HG03159 (cell line): ENCODE results near the gene RNF14.

Experiments
- ATAC-seq: cut with Tn5 transposase; IDR thresholded peaks from one replicate; pipeline ENCODE4 v1.9.1; 2021; ENCODE audit warnings: mild to moderate bottlenecking, moderate library complexity; ENCODE audit not compliant: unreplicated experiment

RNF14 gene

DNA sequence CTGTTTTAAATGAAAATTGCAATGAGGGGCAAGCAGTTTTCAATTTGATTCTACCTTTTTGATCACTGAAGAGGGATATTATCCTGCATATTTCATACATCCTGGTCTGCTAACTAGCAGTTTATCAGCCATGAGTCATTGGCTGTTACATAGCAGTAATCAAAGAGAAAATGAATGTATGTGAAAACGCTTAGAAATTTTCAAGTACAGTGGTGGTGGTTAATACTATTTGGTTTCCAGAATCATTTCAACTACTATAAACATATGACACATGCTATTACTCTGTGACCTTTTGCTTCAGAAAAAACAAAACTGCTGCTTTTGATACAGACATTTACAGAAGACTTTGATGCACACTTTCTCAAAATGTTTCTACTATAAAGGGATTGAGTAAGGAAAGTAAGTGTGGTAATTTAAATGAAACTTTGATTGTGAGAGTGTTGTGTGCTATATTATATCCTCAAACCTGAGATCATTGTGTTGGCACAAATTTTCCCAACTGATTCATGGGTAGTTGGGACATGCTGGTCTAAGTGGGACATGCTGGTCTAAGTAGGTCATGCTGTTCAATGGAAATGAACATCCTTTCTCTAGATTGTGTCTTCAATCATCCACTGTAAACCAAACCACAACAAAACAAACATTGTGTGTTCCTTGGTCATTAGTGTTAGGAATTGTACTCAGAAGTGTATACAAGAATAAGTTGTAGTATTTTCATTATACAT, 5.1 kb downstream of the RNF14 start:
- no peak for ATAC-seq

- ATAC-seq, result no peak
Observed at GRCh38 chr5:141976176-141976575, 7.3 kb downstream of the RNF14 start.

DNA sequence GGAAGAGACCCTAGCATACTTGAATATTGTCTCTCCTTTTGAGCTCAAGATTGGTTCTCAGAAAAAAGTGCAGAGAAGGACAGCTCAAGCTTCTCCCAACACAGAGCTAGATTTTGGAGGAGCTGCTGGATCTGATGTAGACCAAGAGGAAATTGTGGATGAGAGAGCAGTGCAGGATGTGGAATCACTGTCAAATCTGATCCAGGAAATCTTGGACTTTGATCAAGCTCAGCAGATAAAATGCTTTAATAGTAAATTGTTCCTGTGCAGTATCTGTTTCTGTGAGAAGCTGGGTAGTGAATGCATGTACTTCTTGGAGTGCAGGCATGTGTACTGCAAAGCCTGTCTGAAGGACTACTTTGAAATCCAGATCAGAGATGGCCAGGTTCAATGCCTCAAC, 9.5 kb downstream of the RNF14 start:
- no peak for ATAC-seq

- no peak for ATAC-seq
Observed at GRCh38 chr5:141982626-141983025, 13.7 kb downstream of the RNF14 start.

DNA sequence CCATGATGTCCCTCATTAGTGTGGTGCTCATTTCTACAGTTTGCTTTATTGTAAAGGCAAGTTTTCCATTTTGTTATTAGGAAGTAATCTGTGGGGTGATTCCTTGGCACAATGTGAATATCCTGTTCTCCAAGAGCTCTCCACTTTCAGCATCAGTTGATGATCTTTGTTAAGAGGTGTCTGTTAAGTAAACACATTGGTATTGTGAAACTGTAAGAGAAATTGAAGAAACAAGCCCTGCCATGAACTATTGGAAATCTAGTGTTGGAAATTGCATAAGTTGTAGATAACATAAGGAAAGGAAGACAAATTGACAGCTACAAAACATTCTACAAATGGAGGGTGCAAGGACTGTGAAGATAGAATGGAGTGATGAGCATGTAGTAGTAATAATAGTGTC, 17.2 kb downstream of the RNF14 start:
- ATAC-seq, result no peak

GRCh38 chr5:141989720-141990119, 20.8 kb downstream of the RNF14 start:
- no peak for ATAC-seq

- peak; percentile 67 for ATAC-seq
Observed at GRCh38 chr5:141992349-141992963, 23.6 kb downstream of the RNF14 start.

- ATAC-seq, result no peak
Observed at GRCh38 chr5:141994511-141995136, 25.7 kb downstream of the RNF14 start.

- no peak for ATAC-seq
Observed at GRCh38 chr5:141995656-141996055, 26.8 kb downstream of the RNF14 start.

DNA sequence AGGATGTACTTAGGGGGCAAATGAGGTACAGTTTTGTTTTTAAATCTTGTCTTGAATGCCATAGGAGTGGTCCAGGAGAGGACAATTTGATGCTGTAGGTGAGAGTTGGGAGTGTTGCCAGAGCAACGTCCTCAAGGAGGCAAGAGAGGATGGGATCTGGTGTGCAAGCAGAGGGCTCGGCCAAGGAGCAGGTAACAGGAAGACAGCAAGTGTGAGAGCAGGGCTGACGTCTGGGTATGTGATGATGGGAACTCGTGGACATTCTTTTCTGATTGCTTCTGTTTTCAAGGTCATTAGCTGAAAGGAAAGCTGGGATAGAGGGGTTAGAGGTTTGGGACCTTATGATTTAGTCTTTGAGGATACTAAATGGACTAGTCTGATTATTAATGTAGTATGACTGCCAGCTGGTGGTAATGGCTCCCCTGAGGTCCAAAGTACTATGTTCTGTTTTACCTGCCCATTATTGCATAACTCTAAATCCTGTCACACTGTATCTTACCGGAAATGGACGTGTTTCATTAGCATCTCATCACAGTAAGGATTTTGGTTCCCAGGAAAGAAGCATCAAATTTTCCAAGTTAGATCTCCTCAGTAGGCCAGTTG, 28.6 kb downstream of the RNF14 start:
- ATAC-seq, result no peak

DNA sequence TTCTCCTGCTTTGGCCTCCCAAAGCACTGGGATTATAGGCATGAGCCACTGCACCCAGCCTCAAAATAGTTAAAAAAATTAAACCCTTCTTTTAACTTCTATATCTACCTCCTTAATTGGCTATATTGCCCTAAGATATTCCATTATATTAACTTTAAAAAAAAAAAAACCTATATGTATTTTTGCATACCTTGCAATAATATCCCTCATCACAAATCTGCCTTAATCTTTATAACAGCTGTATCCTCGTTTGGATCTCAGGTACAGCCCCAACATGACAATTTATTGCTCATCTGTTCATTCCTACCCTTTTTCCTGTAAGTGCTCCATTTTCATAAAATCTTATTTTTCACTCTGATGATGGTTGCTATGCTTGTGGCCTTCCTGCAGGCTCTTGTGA, 31.3 kb downstream of the RNF14 start:
- no peak for ATAC-seq

- ATAC-seq, result no peak
Observed at GRCh38 chr5:142000704-142001484, 32.0 kb downstream of the RNF14 start.

DNA sequence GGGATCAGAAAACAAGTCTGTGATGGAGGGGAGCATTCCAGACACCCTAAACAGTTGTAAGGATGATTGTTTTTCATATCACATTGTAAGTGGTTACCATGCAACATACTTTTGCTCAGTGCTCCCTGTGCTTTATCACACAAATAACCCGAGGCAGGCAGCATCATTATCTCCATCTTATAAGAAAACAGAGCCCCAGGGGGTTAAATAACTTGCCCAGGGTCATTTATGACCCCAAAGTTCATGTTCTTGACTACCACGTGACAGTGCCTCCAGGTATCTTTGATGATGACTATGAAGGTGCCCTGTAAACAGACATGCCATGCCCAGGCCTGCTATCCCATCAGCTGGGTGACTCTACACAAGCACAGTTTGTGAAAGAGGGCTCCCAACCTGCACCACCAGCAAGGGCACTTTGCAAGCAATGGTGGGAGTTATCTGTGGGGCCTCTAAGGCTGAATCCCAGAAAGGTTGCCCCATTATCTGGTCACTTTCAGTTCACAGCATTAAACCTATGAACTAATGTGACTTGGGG, 34.4 kb downstream of the RNF14 start:
- ATAC-seq, result no peak

DNA sequence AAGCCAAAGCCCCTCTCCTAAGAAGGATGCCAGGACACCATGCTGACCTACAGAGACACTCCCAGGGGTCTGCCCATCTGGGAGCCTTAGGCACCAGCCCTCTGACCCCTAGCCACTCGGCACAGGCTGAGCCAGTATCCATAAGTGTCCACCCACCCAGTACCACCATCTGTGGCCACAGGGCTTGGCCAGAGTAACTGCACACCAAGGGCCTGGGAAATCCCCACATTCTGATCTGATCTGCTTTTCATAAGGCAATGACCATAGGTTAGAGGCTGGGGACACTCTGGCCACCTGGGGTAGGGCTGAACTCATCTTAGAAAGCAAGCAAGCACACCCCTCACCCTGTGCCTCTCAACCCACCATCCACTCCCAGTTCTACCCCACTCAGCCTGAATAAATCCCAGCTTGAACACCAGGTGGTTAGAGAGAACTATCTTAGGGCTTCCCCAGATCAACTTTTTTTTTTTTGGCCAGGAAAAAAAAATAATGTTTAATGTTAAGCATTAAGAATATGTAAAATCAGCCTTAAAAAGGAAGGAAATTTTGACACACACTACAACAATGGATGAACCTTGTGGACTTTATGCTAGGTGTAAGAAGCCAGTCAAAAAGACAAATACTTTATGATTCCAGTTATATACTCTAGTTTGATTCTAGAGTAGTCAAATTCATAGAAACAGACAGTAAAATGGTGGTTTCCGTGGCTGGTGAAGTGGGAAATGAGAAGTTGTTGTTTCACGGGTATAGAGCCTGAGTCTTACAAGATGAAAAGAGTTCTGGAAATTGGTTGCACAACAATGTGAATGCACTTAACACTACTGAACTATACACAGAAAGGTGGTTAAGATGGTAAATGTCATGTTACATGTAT, 37.7 kb downstream of the RNF14 start:
- ATAC-seq, result no peak

DNA sequence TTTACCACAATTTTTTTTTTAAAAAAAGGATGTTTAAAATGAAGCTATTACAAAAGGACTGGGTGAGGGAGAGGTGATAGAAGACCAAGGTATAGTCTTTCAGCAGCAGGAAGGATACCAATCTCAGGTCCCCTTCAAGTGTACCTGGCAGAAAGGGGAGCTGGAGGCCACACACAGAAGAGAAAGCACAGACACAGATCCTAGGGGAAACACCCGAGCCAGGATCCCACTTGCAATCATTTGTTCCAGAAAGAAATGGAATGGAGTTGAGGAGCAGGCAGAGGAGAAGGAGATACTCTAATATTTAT, 38.3 kb downstream of the RNF14 start:
- no peak for ATAC-seq

DNA sequence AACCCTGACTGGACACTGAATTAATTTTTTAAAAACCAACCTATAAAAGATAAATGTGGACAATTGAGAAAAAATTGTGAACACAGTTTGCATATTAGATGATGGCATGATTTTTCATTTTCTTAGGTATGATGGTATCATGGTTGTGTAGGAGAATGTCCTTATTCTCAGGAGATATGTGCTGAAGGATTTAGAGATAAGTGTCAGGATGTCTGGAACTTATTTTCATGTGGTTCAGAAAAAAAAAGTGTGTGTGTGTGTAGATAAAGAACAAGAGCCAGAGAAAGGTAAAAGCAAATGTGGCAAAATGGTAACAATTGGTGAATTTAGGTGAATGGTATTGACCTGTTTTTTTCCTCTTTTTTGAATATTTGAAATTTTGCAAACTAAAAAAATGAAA, 39.9 kb downstream of the RNF14 start:
- ATAC-seq, result no peak

GRCh38 chr5:142009886-142010285, 41.0 kb downstream of the RNF14 start:
- ATAC-seq, result no peak

GRCh38 chr5:142011572-142012185, 42.8 kb downstream of the RNF14 start:
- ATAC-seq, result no peak

GRCh38 chr5:142012186-142012785, 43.4 kb downstream of the RNF14 start:
- ATAC-seq, result no peak
